Gastrocnemius medialis (tissue), 4 donors: ENCODE measurements around the gene HDAC4. TPM values are rescaled to one million over a fixed set of nuclear protein-coding genes. Genes with fewer than 3 reads are reported as not detected.
A peak's percentile ranks its signal among the peaks of the same experiment; 100 is the strongest.

ENCODE experiments used
- ATAC-seq, 2 donors: fragments of 150-250 bp; one replicate each; pipeline ENCODE4 v1.9.1; 2016
- DNase-seq, 2 donors: peaks; one replicate each; pipeline ENCODE4 v3.0.0-alpha.2; 2019
- H3K27ac ChIP-seq, 4 donors: fragments of 200-600 bp; sonication (generic); 1 replicate in 1 of 4; 2 replicates in 3 of 4; pipeline ENCODE4 v1.5.1; 2016 to 2018; ENCODE audit warnings: mild to moderate bottlenecking in 2 of 4, moderate library complexity in 1 of 4
- H3K27me3 ChIP-seq, 3 donors: fragments of 200-600 bp; sonication (generic) in 2 of 3; 1 replicate in 1 of 3; 2 replicates in 2 of 3; pipeline versions ENCODE4 v1.5.1 to v1.6.0; 2016 to 2019; ENCODE audit warnings: mild to moderate bottlenecking in 1 of 3, moderate library complexity in 1 of 3
- H3K36me3 ChIP-seq, 2 donors: fragments of 200-600 bp; sonication (generic) in 1 of 2; one replicate each; pipeline ENCODE4 v1.5.1; 2017 to 2018
- H3K4me1 ChIP-seq, 2 donors: fragments of 200-600 bp; sonication (generic) in 1 of 2; one replicate each; pipeline ENCODE4 v1.5.1; 2016 to 2017; ENCODE audit warnings: mild to moderate bottlenecking in 2 of 2
- H3K4me3 ChIP-seq, 4 donors: fragments of 200-600 bp; sonication (generic) in 3 of 4; 1 replicate in 1 of 4; 2 replicates in 3 of 4; pipeline ENCODE4 v1.5.1; 2016 to 2019; ENCODE audit warnings: mild to moderate bottlenecking in 2 of 4
- H3K9me3 ChIP-seq, 3 donors: fragments of 200-600 bp; sonication (generic) in 2 of 3; 1 replicate in 1 of 3; 2 replicates in 2 of 3; pipeline ENCODE4 v1.5.1; 2016 to 2019
- CTCF ChIP-seq, 5 experiments: fragments of 450-650 bp in 3 of 5; fragments of 200-600 bp in 2 of 5; sonication (generic) in 2 of 5; IDR thresholded peaks in 4 of 5; conservative IDR thresholded peaks in 1 of 5; 1 replicate in 4 of 5; 2 replicates in 1 of 5; pipeline ENCODE4 v1.5.1; 2016 to 2019; ENCODE audit warnings: antibody characterized with exemption in 5 of 5, mild to moderate bottlenecking in 3 of 5, moderate library complexity in 3 of 5
- POLR2A ChIP-seq, 2 donors: fragments of 450-650 bp; IDR thresholded peaks; one replicate each; pipeline ENCODE4 v1.6.1; 2017; ENCODE audit warnings: antibody characterized with exemption in 2 of 2, mild to moderate bottlenecking in 2 of 2, moderate library complexity in 2 of 2
- in situ Hi-C, 4 donors: fragments of 200-750 bp; cut with MboI; loops; one replicate each; pipeline versions ENCODE4 v1.15.0 to v1.8.0; 2017; ENCODE audit warnings: low sequenced_read_pairs in 4 of 4
- intact Hi-C: fragments of 100-400 bp; cut with DNase I; formaldehyde crosslinking; loops from one replicate; pipeline ENCODE4 v1.15.1; 2023; ENCODE audit warnings: low total_unique reads
- total RNA-seq, 4 donors: library from RNA; depleted of rRNA; stranded (reverse); fragments of >200 nt; gene quantifications; one replicate each; pipeline versions ENCODE4 v1.1.0 to v1.2.3, GENCODE V29; 2016

HDAC4 gene
- total RNA-seq, 4 donors from 2014 or later, result 23.6 to 257 (median 119) TPM

GRCh38 chr2:239246723-239247122 is 154.1 kb downstream of the HDAC4 start:
- Histone ChIP-seq H3K27ac (peak overlapping the region; percentile 94 to 99 (median 98)), H3K4me1 (peaks cover 74 to 84% of the 10 kb centered on the region in 2 donors), H3K4me3 (peak overlapping the region in 2 of 4 donors; percentile 22 to 31), H3K27me3 (no peaks in the 10 kb centered on the region), H3K36me3 (no peaks in the 10 kb centered on the region), H3K9me3 (no peaks in the 10 kb centered on the region)
- intact Hi-C loops, result loop anchor here (1.0 to 5.0 kb wide), 3 partner anchors 29 to 64 kb away; no protein-coding TSS in a partner anchor
- in situ Hi-C loops, result no loop called here
- DNase-seq (peak; percentile 85 to 89), ATAC-seq (peak; percentile 74 to 77)
- TF ChIP-seq CTCF (IDR thresholded peaks at IDR 0.05 in 4 of 5, conservative IDR thresholded peaks at IDR 0.05 in 1 of 5) (no peak), POLR2A (IDR thresholded peaks at IDR 0.05) (peak; percentile 76 to 79)

GRCh38 chr2:239245872-239246721 is 154.7 kb downstream of the HDAC4 start:
- Histone ChIP-seq H3K27ac (peak overlapping the region; percentile 94 to 99 (median 98)), H3K4me3 (peak overlapping the region in 3 of 4 donors; percentile 22 to 31 (median 23)), H3K36me3 (no peaks in the 10 kb centered on the region), H3K9me3 (no peaks in the 10 kb centered on the region), H3K4me1 (peaks cover 74 to 84% of the 10 kb centered on the region in 2 donors), H3K27me3 (no peaks in the 10 kb centered on the region)
- intact Hi-C loops, result loop anchor here (1.0 to 5.0 kb wide), 3 partner anchors 29 to 65 kb away; no protein-coding TSS in a partner anchor
- TF ChIP-seq CTCF (IDR thresholded peaks at IDR 0.05 in 4 of 5, conservative IDR thresholded peaks at IDR 0.05 in 1 of 5) (peak in 1 of 5 experiments; percentile 19), POLR2A (IDR thresholded peaks at IDR 0.05) (peak in 1 of 2 donors; percentile 70)
- DNase-seq (peak; percentile 80 to 85), ATAC-seq (peak; percentile 50 to 58)
- in situ Hi-C loops, result no loop called here

GRCh38 chr2:239245107-239245506 is 155.7 kb downstream of the HDAC4 start:
- Histone ChIP-seq H3K27me3 (no peaks in the 10 kb centered on the region), H3K4me3 (no peak overlapping the region), H3K36me3 (no peaks in the 10 kb centered on the region), H3K27ac (peak overlapping the region; percentile 94 to 99 (median 98)), H3K9me3 (no peaks in the 10 kb centered on the region), H3K4me1 (peaks cover 74 to 83% of the 10 kb centered on the region in 2 donors)
- intact Hi-C loops (loop anchor here (5.0 kb wide), 1 partner anchor 47 kb away; no protein-coding TSS in a partner anchor), in situ Hi-C loops (no loop called here)
- ATAC-seq, result no peak
- TF ChIP-seq CTCF (IDR thresholded peaks at IDR 0.05 in 4 of 5, conservative IDR thresholded peaks at IDR 0.05 in 1 of 5), result no peak
- no peak for TF ChIP-seq POLR2A (IDR thresholded peaks at IDR 0.05)
- DNase-seq, result peak in 1 of 2 donors; percentile 7

- no peaks in the 10 kb centered on the region for H3K27me3 ChIP-seq
- no peak overlapping the region for H3K4me3 ChIP-seq
- no peaks in the 10 kb centered on the region for H3K9me3 ChIP-seq
- peaks cover 74 to 83% of the 10 kb centered on the region in 2 donors for H3K4me1 ChIP-seq
- no peak for ATAC-seq
- TF ChIP-seq CTCF (IDR thresholded peaks at IDR 0.05 in 4 of 5, conservative IDR thresholded peaks at IDR 0.05 in 1 of 5) (no peak), POLR2A (IDR thresholded peaks at IDR 0.05) (no peak)
- peak overlapping the region; percentile 94 to 99 (median 98) for H3K27ac ChIP-seq
- no peaks in the 10 kb centered on the region for H3K36me3 ChIP-seq
- intact Hi-C loops, result loop anchor here (5.0 kb wide), 1 partner anchor 48 kb away; no protein-coding TSS in a partner anchor
- in situ Hi-C loops, result no loop called here
- DNase-seq, result no peak
These were observed 156.2 kb downstream of the HDAC4 start for GRCh38 chr2:239244625-239245024.
